GM18909 (cell line): ENCODE results near the gene ZNF664.

Experiments used
- ATAC-seq: cut with Tn5 transposase; IDR thresholded peaks from one replicate; pipeline ENCODE4 v1.9.1; 2021; ENCODE audit warnings: mild to moderate bottlenecking; ENCODE audit not compliant: unreplicated experiment, poor library complexity

The ZNF664 gene

GRCh38 chr12:124026755-124027745 is 54.0 kb downstream of the ZNF664 start:
- ATAC-seq = no peak

DNA sequence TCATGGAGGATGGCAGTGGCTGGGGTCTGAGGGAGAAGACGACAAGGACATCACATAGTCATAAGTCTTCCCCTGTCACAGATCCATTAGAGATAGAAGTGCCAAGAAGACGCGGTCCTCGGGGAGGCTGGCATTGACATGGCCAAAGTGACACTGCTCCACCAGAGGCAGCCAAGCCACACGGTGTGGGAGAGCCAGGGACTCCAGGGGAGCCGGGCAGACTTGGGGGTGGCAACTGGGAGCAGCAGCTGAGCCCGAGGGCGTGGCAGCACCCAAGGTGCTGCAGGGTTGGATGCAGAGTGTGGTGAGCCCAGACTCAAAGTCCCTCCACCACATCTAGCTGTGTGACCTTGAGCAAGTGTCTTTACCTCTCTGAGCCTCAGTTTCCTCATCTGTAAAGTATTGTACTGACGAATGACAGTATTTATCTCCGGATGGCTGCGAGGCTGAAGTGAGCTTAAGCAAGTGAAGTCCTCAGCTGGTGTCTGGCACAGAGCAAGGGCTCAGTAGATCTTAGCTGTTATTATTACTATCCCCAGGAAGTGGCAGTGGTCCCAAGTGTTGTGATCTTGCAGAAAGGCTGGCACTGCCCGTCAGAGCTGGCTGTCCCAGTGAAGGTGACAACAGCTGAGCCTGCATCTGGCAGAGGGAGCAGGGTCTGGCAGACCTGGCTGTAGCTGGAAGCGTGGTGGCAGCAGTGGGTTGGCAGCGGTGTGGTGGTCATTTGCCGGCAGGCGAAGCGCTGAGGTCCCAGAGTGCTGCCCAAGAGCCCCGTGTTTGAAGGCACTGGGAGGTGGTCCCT is 54.9 kb downstream of the ZNF664 start:
- ATAC-seq = no peak

DNA sequence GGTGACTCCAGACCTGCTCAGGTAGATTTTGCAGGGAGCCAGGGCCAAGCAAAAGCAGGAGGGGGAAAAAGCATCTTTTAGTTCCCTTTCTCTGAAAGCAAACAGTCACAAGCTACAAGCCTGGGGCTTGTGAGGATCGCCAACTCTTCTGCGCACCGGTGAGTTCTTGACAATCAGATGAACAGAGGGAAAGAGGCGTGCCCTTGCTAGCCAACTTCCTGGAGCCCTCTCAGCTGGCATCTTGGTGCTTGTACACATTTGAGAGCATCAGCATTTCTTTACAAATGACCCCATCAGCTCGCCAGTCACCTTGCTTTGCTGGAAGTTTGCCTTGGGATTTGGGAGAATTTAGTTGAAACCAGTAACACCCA is 55.5 kb downstream of the ZNF664 start:
- ATAC-seq = no peak

DNA sequence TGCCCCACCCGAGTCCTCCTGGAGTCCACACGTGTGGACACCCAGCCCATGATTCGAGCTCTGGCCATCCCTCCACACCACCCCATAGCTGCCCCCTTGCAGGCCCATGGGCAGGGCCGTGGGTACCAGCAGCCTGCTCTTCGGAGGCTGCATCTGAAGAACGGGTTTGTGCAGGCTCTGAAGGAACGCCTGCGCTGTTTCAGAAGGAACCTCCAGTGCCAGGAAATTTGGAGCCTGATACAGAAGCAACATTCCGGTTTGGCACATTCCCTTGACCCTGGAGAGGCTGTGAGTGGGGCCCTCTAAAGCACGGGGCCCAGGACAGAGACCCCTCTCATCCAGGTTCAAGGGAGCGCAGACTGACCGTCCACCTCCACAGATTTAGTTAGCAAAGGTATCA is 57.0 kb downstream of the ZNF664 start:
- no peak for ATAC-seq

DNA sequence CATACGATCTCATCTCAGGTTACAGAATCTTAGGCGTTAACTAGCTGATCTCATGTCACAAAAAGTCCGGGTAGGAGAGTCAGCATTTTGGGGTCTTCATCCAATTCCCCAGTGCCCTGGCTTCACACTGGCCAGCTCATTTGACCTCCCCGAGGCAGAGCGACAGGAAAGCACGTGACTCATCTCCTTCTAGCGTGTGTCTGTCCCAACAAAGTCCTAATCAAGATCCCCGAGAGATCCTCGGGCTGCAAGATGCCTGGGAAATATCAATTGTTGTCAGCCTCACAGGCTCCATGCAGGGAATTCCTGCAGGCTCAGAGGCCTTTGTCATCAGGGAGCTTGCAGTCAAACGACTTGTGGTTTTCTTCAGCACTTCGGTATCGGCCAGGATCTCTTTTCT is 57.5 kb downstream of the ZNF664 start:
- ATAC-seq = no peak

- no peak for ATAC-seq
Observed at GRCh38 chr12:124031058-124031457, 58.0 kb downstream of the ZNF664 start.

GRCh38 chr12:124032265-124032886 is 59.4 kb downstream of the ZNF664 start:
- ATAC-seq = no peak

DNA sequence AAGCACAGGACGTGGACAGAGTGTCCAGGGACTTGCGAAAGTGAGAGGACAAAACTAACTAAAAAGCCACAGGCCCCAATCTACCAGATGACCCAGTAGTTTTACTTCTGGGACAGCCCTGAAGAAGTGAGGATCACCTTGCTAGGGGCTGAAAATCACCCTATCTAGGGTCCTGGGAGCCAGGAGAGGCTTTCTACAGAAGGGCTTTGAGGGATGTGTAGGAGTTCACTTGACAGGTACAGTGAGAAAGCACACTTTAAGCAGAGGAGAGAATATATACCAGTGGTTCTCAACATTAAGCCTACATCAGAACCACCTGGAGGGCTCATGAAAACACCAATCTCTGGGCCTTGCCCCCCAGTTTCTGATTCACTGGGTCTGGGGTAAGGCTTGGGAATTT is 60.8 kb downstream of the ZNF664 start:
- no peak for ATAC-seq

- no peak for ATAC-seq
Observed at GRCh38 chr12:124034297-124034696, 61.3 kb downstream of the ZNF664 start.

DNA sequence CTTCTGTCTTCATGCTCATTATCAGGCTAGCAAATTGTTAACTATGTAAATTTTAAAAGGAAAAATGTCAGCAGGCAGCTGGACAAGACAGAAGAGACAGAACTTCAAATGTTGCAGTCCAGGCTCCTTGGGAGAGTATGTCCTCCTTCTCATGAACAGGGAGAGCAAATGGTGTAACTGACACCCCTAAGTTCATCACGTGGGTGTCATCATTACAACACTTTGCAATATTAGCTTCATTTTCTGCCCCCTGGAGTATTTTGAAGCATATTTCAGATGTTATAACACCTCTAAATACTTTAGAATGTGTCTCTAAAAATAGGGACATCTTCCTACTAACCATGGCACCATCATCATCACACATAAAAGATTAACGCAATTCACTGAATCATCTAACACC is 62.1 kb downstream of the ZNF664 start:
- no peak for ATAC-seq

- ATAC-seq = no peak
Observed at GRCh38 chr12:124036171-124036598, 63.2 kb downstream of the ZNF664 start.

- ATAC-seq = no peak
Observed at GRCh38 chr12:124036657-124037109, 63.7 kb downstream of the ZNF664 start.

DNA sequence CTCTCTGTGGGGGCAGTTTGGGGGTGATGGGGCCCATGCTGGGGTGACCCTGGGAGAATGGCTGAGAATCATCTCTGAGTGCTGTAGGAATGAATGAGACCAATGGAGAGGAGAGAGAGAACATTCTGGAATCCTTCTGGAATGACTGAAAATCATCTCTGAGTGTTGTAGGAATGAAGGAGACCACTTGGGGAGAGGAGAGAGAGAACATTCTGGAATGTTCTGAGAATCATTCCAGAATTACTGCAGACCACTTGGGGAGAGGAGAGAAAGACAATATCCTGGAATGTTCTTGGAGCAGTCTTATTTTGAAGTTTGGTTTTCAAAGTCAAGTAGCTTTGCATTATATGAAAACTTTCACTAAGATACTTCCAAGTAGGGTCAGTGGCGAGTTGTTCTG is 64.3 kb downstream of the ZNF664 start:
- no peak for ATAC-seq

GRCh38 chr12:124039276-124039675 is 66.3 kb downstream of the ZNF664 start:
- ATAC-seq = no peak

GRCh38 chr12:124040291-124040690 is 67.3 kb downstream of the ZNF664 start:
- no peak for ATAC-seq

DNA sequence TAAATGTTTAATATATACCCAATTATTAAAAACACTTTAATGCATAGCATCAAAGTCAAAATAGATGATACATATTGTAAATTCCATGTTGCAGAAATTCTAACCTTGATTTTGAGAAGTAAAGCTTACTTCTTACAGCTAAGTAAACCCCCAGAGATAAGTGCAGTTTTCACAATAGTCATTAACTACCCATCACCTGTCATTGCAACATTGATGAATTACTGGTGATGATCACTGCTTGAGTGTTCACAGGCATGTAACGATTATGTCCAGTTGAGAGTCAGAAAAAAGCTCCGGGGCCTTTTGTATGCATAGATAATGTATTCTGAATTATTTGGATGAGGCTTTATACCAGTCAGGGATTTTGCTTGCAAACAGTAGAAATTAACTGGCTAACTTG is 67.7 kb downstream of the ZNF664 start:
- no peak for ATAC-seq

DNA sequence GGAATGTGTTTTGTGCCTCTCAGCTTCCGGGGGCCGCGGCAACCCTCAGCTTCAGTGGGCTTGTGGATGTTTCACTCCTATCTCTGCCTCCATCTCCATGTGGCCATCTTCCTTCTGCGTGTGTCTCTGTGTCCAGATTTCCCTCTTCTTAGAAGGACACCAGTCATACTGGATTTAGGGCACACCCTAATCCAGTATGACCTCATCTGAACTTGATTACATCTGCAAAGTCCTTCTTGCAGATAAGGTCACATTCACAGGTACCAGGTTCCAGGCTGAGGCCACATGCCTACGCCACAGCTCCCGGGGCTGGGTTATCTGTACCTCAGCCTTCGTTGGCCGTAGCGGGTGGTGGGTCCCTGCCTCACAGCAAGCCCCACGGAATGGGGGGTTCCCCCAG is 68.9 kb downstream of the ZNF664 start:
- ATAC-seq = no peak

DNA sequence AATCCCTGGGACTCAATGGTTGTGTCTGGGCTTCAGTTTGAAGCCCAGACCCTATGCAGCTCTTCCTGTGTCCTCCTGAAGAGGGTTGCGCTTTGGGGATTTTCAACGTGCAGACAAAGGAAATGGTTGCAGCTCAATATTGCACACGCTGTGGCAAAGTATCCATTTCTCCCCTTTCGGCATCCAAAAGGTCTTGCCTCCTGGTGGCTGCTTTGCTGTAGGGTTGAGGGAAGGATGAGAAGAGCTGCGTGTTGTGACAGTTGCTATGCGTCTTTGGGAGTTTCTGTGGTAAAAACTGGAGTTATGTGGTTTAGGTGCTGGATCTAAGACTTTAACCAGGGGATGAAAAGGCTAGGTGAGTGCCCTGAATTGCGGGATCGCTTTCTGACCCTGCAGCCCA is 71.0 kb downstream of the ZNF664 start:
- ATAC-seq = no peak

DNA sequence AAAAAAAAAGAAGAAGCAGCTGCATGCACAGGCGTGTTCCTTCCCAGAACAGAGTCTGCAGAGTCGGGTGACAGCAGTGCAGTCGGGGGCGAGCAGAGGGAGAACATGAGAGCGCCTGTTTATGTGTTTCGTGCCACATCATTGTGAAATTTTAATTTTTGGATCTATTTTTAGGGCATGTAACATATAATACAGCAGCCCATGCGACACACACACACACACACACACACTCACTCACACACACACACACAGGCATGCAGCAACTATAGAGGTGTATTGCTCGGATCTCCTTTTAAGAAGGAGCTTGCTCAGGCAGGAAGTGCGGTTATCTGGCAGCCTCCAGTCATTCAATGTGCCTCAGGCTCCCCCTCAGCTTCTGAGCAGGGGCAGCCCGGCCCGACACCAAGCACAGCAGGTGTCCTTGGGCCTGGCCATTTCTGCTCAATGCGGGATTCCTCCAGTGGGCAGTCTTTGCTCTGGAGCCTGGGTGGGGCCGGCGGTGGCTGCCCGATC is 71.8 kb downstream of the ZNF664 start:
- no peak for ATAC-seq

DNA sequence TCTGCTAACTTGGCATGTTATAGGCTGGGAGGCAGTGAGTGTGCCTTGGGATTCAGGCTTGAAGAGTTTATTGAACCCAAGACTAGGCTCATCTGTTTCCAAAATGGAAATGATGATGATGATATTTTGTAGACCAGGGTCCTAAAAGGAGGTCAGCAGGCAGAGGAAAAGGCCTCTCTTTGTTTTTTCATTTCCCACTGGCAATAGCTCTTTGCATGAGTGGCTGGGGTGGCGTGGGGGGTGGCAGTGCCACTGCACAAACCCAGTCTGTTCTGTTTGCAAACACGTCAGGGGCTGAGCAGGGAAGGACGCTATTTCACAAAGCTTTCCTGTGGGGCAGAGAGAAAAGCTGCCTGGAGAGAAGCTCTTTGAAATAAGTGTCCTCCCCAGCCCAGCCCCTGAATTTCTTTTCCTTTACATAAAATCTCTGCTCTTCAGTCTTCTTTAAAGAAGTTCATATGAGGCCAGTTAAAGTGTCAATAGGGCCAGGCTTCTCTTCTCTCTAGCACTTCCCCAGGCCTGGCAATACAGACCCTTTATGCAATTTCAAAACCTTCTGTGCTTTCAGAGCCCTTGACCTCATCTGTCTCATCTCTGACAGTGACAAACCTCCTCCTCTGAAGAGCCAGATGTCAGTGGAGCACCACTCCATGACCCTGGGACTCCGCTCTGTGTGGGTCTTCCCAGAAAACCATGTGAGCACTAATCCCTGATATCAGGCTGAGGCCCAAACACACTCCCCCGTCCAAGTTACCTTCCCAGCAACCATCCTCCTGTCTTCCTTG is 72.8 kb downstream of the ZNF664 start:
- ATAC-seq = no peak
